Small intestine (tissue), 7 donors: ENCODE data around the gene ARHGAP4. TPM values are rescaled to one million over a fixed set of nuclear protein-coding genes. Genes with fewer than 3 reads are reported as not detected.

Experiments used
- DNase-seq, 2 donors: peaks; one replicate each; pipeline versions ENCODE4 v3.0.0 to v3.0.0-alpha.2; 2013
- FAIRE-seq: peaks from 2 replicates; lab custom pipeline; 2012; peaks lifted over from hg19 to GRCh38; lab: Jason Lieb, UNC
- H3K27ac ChIP-seq, 3 donors: one replicate each; pipeline ENCODE4 v1.5.1; 2013; ENCODE audit warnings: low read length in 2 of 3, mild to moderate bottlenecking in 2 of 3, control low read depth in 1 of 3, inconsistent platforms in 1 of 3, low read depth in 1 of 3, moderate library complexity in 1 of 3
- H3K27me3 ChIP-seq, 3 donors: one replicate each; pipeline ENCODE4 v1.6.1; 2013; ENCODE audit warnings: low read length in 3 of 3, inconsistent platforms in 1 of 3; ENCODE audit not compliant: control insufficient read depth in 3 of 3, insufficient read depth in 3 of 3
- H3K36me3 ChIP-seq, 3 donors: one replicate each; pipeline ENCODE4 v1.6.1; 2013; ENCODE audit warnings: low read length in 3 of 3, inconsistent platforms in 1 of 3, low read depth in 1 of 3, mild to moderate bottlenecking in 1 of 3, moderate library complexity in 1 of 3; ENCODE audit not compliant: control insufficient read depth in 3 of 3, insufficient read depth in 2 of 3
- H3K4me1 ChIP-seq, 3 donors: one replicate each; pipeline ENCODE4 v1.6.1; 2013; ENCODE audit warnings: low read length in 2 of 3, inconsistent platforms in 1 of 3, low read depth in 1 of 3, mild to moderate bottlenecking in 1 of 3, moderate library complexity in 1 of 3; ENCODE audit not compliant: control insufficient read depth in 3 of 3, insufficient read depth in 2 of 3
- H3K4me3 ChIP-seq, 3 donors: one replicate each; pipeline ENCODE4 v1.5.1; 2013; ENCODE audit warnings: low read length in 3 of 3, control low read depth in 1 of 3, inconsistent platforms in 1 of 3, low read depth in 1 of 3, mild to moderate bottlenecking in 1 of 3, moderate library complexity in 1 of 3
- H3K9me3 ChIP-seq, 2 donors: one replicate each; pipeline ENCODE4 v1.6.1; 2013; ENCODE audit warnings: low read depth in 1 of 2, low read length in 1 of 2; ENCODE audit not compliant: control insufficient read depth in 2 of 2, insufficient read depth in 1 of 2
- WGBS, 3 donors: extraction: QIAGEN DNeasy Blood & Tissue Kit; methylation state at CpG; one replicate each; pipeline ENCODE4 v1.1.7; 2013; 5-methylcytosine and 5-hydroxymethylcytosine counted together
- polyA plus RNA-seq, 4 donors: library from polyadenylated mRNA; stranded (reverse) in 3 of 4; unstranded in 1 of 4; fragments of 200-250 nt in 3 of 4; fragments of 120-200 nt in 1 of 4; gene quantifications; one replicate each; pipeline versions ENCODE4 v1.2.1 to v1.2.3, GENCODE V29; 2013
- donor health status: healthy with polysubstance abuse.
- donor health status: control.
- donor health status: control.
- donor health status: Bipolar disorder and iron deficiency.
- donor health status: healthy.

ARHGAP4 gene
- polyA plus RNA-seq, 4 donors, result 29.8 to 63.0 (median 49.0) TPM

- 86 to 97% (median 94%) methylated on average over 6 of the region's 6 CpGs for WGBS, 3 donors
- Histone ChIP-seq H3K27me3 (peaks cover 12 to 32% (median 14%) of the 10 kb centered on the region in 3 donors), H3K27ac (no peak overlapping the region), H3K4me1 (no peaks in the 10 kb centered on the region), H3K4me3 (no peak overlapping the region), H3K36me3 (no peaks in the 10 kb centered on the region), H3K9me3 (no peaks in the 10 kb centered on the region)
- FAIRE-seq (no peak), DNase-seq (no peak)
Measured at GRCh38 chrX:153889123-153889522, 36.9 kb downstream of the ARHGAP4 start.

GRCh38 chrX:153888344-153888743 is 37.7 kb downstream of the ARHGAP4 start:
- Histone ChIP-seq H3K4me3 (no peak overlapping the region), H3K4me1 (no peaks in the 10 kb centered on the region), H3K36me3 (no peaks in the 10 kb centered on the region), H3K27ac (no peak overlapping the region), H3K9me3 (no peaks in the 10 kb centered on the region), H3K27me3 (peaks cover 12 to 40% (median 16%) of the 10 kb centered on the region in 3 donors)
- 44 to 60% (median 58%) methylated on average over 5 to 6 of the region's 6 CpGs for WGBS, 3 donors
- DNase-seq (no peak), FAIRE-seq (no peak)

DNA sequence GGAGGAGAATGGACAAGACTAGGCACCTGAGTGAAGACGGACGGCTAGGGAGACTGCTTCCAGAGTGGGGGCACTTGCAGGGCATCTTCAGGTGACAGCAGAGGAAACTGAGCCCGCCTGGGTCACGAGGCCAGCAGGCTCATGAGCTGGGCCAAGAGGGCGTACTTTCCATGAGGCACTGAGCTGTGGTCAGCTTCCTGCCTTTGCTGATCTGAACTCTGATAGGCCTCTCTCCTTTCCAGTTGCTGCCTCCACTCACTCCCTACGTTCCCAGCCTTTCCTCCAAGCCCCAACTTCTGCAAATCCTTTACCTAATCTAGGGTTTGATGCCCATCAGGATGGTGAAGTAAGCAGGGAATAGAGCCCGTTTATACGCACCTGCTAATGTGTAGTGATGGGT is 38.7 kb downstream of the ARHGAP4 start:
- DNase-seq, result no peak
- H3K9me3 ChIP-seq, result no peaks in the 10 kb centered on the region
- peaks cover 0 to 2% (median 0%) of the 10 kb centered on the region in 3 donors for H3K4me1 ChIP-seq
- no peaks in the 10 kb centered on the region for H3K36me3 ChIP-seq
- no peak overlapping the region for H3K4me3 ChIP-seq
- no peak for FAIRE-seq
- no peak overlapping the region for H3K27ac ChIP-seq
- 64 to 82% (median 77%) methylated on average over 8 of the region's 8 CpGs for WGBS, 3 donors
- peaks cover 12 to 48% (median 19%) of the 10 kb centered on the region in 3 donors for H3K27me3 ChIP-seq

- DNase-seq (no peak), FAIRE-seq (no peak)
- WGBS, 3 donors, result 12 to 40% (median 25%) methylated on average over 9 to 13 of the region's 13 CpGs
- Histone ChIP-seq H3K9me3 (no peaks in the 10 kb centered on the region), H3K4me1 (peaks cover 0 to 3% (median 0%) of the 10 kb centered on the region in 3 donors), H3K36me3 (no peaks in the 10 kb centered on the region), H3K4me3 (no peak overlapping the region), H3K27me3 (peaks cover 13 to 48% (median 19%) of the 10 kb centered on the region in 3 donors), H3K27ac (no peak overlapping the region)
Measured at GRCh38 chrX:153886915-153887314, 39.1 kb downstream of the ARHGAP4 start.

DNA sequence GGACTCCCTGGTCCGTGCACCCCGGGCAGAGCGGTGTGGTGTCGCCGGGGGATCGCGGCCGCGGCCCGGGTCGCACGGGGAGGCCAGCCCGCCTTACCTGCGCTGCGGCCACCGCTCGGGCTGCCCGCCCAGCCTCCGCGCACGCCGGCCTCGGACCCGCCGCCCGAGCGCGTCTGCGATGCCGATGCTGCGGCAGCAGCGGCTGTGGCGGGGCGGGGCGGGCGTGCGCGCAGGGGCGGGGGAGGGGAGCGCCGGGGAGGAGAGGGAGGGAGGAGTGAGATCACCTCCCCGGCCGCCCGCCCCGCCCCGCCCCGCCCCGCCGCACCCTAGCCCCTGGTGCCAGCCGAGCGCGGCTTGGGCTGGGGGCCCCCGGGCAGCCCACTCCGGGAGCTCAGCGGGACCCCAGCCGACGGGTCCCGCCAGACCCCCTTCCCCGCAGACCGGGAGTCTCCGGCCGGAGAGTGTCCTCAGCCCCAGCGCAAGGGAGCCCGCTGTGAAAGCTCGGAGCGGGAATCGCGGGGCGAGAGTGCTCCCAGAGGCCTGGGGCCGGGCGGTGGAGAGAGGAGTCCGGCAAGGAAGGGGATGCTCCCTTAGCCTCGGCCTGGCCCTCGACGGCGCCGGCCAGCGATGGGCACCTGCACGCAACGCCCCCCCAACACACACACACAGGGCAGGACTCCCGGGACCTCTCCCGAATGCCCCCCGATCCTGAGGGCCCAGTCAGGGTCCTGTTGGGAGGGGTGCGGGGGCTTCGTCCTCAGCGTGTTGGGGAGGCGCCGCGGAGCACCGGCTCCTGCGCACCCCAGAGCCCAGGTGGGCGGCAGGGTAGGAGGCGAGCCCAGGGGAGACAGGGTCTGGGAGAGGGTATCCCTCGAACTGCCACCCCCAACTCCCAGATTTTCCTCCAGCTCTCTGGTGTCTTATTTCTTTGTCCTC is 39.8 kb downstream of the ARHGAP4 start, which contains the start of gene L1CAM:
TSS of gene L1CAM (minus strand) at position 206 of the 936 bp plus-strand sequence. CDS start 10,337 bp downstream, outside the sequence.
- H3K4me3 ChIP-seq, result peak within 1 kb of the TSS in 1 of 3 donors; percentile 15
- FAIRE-seq, result no peak
- no peak for DNase-seq

GRCh38 chrX:153885208-153885787 is 40.8 kb downstream of the ARHGAP4 start:
- Histone ChIP-seq H3K27me3 (peaks cover 16 to 48% (median 21%) of the 10 kb centered on the region in 3 donors), H3K4me3 (peak overlapping the region in 1 of 3 donors; percentile 15), H3K9me3 (no peaks in the 10 kb centered on the region), H3K27ac (no peak overlapping the region), H3K4me1 (peaks cover 0 to 3% (median 0%) of the 10 kb centered on the region in 3 donors), H3K36me3 (no peaks in the 10 kb centered on the region)
- FAIRE-seq (no peak), DNase-seq (no peak)
- WGBS, 3 donors, result 3 to 27% (median 5%) methylated on average over 7 to 32 of the region's 32 CpGs

More for the DNA sequence above, 39.8 kb downstream of the ARHGAP4 start, which contains the start of gene L1CAM:
- Histone ChIP-seq H3K4me1 (peaks cover 0 to 3% (median 0%) of the 10 kb centered on the region in 3 donors), H3K27me3 (peaks cover 16 to 48% (median 19%) of the 10 kb centered on the region in 3 donors), H3K36me3 (no peaks in the 10 kb centered on the region), H3K27ac (no peak within 1 kb of the TSS), H3K9me3 (no peaks in the 10 kb centered on the region)
- WGBS, 3 donors, result 3 to 36% (median 7%) methylated on average over 13 to 81 of the region's 94 CpGs

- H3K27ac ChIP-seq, result no peak overlapping the region
- DNase-seq (no peak), FAIRE-seq (no peak)
- 43 to 53% (median 47%) methylated on average over 4 to 6 of the region's 6 CpGs for WGBS, 3 donors
- peaks cover 16 to 48% (median 24%) of the 10 kb centered on the region in 3 donors for H3K27me3 ChIP-seq
- peaks cover 0 to 3% (median 0%) of the 10 kb centered on the region in 3 donors for H3K4me1 ChIP-seq
- no peaks in the 10 kb centered on the region for H3K9me3 ChIP-seq
- H3K4me3 ChIP-seq, result no peak overlapping the region
- H3K36me3 ChIP-seq, result no peaks in the 10 kb centered on the region
Measured at GRCh38 chrX:153884590-153884989, 41.5 kb downstream of the ARHGAP4 start.

GRCh38 chrX:153884136-153884535 is 41.9 kb downstream of the ARHGAP4 start:
- Histone ChIP-seq H3K27ac (no peak overlapping the region), H3K4me1 (peaks cover 0 to 3% (median 0%) of the 10 kb centered on the region in 3 donors), H3K36me3 (no peaks in the 10 kb centered on the region), H3K9me3 (no peaks in the 10 kb centered on the region), H3K4me3 (no peak overlapping the region), H3K27me3 (peaks cover 16 to 48% (median 24%) of the 10 kb centered on the region in 3 donors)
- 51 to 59% (median 53%) methylated on average over 13 of the region's 13 CpGs for WGBS, 3 donors
- FAIRE-seq (no peak), DNase-seq (no peak)
